ENCODE measurements around the gene SLC8B1. TPM values are rescaled to one million over a fixed set of nuclear protein-coding genes. Genes with fewer than 3 reads are reported as not detected.
A peak's percentile ranks its signal among the peaks of the same experiment; 100 is the strongest.

The SLC8B1 gene
- total and polyA plus RNA-seq, 2 of the 4 experiments (the other 2 are of a cell fraction) = 4.1 to 10.2 TPM

GRCh38 chr12:113333877-113334785 lies 778 bp downstream of the SLC8B1 start:
- TF ChIP-seq RCOR1 (IDR thresholded peaks at IDR 0.05; ENCODE audit: insufficient replicate concordance, low read length) = no peak
- no peak for TF ChIP-seq USF2 (IDR thresholded peaks at IDR 0.05; ENCODE audit: low read depth, low read length)
- no peak for TF ChIP-seq MAZ (IDR thresholded peaks at IDR 0.05; ENCODE audit: borderline replicate concordance, low read depth, low read length)
- no peak for TF ChIP-seq RAD21 (IDR thresholded peaks at IDR 0.05; ENCODE audit: low read length)
- peak overlapping the region; percentile 96 for H2AFZ ChIP-seq (replicated peaks; ENCODE audit: low read length, poor library complexity)
- ATAC-seq (ENCODE audit: low read depth) (no peak), DNase-seq (no peak)
- H3K4me2 ChIP-seq (ENCODE audit: low read depth, low read length) = peak overlapping the region; percentile 85
- 0 out of 2 replicates have a peak overlapping the region, but pooled peaks have one; percentile 8 for H2BK120ac ChIP-seq (ENCODE audit: low read depth, low read length)
- 52% methylated on average over 18 of the region's 27 CpGs; no CpG with 5 or more reads in 1 of the 2 experiments for WGBS, 2 experiments (ENCODE audit: extremely low coverage in 2 of 2, insufficient read length in 1 of 2)
- H3K27me3 ChIP-seq (ENCODE audit: control insufficient read depth, insufficient read depth, low read length) = no peaks in the 10 kb centered on the region
- H3K9me1 ChIP-seq (ENCODE audit: insufficient read depth, low read length) = 0 out of 2 replicates have a peak, but pooled peaks cover 3% of the 10 kb centered on the region
- peak overlapping the region; percentile 67 for H2AK9ac ChIP-seq (replicated peaks; ENCODE audit: low read depth, low read length, poor library complexity)
- H3K36me3 ChIP-seq (ENCODE audit: control insufficient read depth, insufficient read depth, low read length) = peaks cover 10% of the 10 kb centered on the region; the same call in 1 of the 2 replicates
- in situ Hi-C loops (cut with MboI; ENCODE audit: low sequenced_read_pairs) = no loop called here
- H4K5ac ChIP-seq (ENCODE audit: low read depth, low read length) = peak overlapping the region; percentile 21
- peak overlapping the region; percentile 78 for H3K4me3 ChIP-seq (ENCODE audit: insufficient read depth, low read depth, low read length)
- peak overlapping the region; percentile 1; the same call in 1 of the 3 replicates for H2BK15ac ChIP-seq (ENCODE audit: low read depth, low read length)
- H3K56ac ChIP-seq (ENCODE audit: extremely low read depth, insufficient read depth, low read length) = no peak overlapping the region
- H3K14ac ChIP-seq (replicated peaks; ENCODE audit: low read depth, low read length) = peak overlapping the region; percentile 50
- dilution Hi-C loops (cut with HindIII; ENCODE audit: low sequenced_read_pairs, unreplicated experiment) = no loop called here
- no peaks in the 10 kb centered on the region for H4K20me1 ChIP-seq (ENCODE audit: insufficient read depth, low read length)
- no peak overlapping the region for H2BK20ac ChIP-seq (ENCODE audit: low read depth, low read length)
- peak overlapping the region; percentile 46; the same call in 1 of the 2 replicates for H3K27ac ChIP-seq (ENCODE audit: insufficient read depth, low read length)
- H3K79me1 ChIP-seq (ENCODE audit: low read depth in 1 of 2, low read length in 2 of 2) = peaks cover 7 to 16% of the 10 kb centered on the region in 2 experiments
- no peaks in the 10 kb centered on the region for H3K9me3 ChIP-seq (ENCODE audit: control insufficient read depth, insufficient read depth, low read length)
- ChIA-PET CTCF (interaction anchor here (1.2 kb wide), 1 partner anchor 91 kb away, joined by 3 read pairs; no protein-coding TSS in a partner anchor), POLR2A (ENCODE audit: unreplicated experiment) (no interaction called here)
- H3K18ac ChIP-seq (ENCODE audit: low read depth, low read length) = no peak overlapping the region
- intact Hi-C loops (cut with micrococcal nuclease) = no loop called here
- H3K4ac ChIP-seq (ENCODE audit: low read depth, low read length) = peak overlapping the region; percentile 50; the same call in 1 of the 2 replicates
- H4K8ac ChIP-seq (ENCODE audit: low read depth in 2 of 2, low read length in 2 of 2) = peak overlapping the region; percentile 28 to 95; a peak in 3 of 4 replicates
- no TSS peak for BruUV-seq (replicated peaks)
- peak overlapping the region; percentile 77 for H3K9ac ChIP-seq (ENCODE audit: low read depth, low read length)
- no peak overlapping the region for H2BK5ac ChIP-seq (ENCODE audit: low read depth, low read length, poor library complexity, severe bottlenecking)
- peak overlapping the region; percentile 13; the same call in 1 of the 2 replicates for H4K91ac ChIP-seq (ENCODE audit: insufficient read depth, low read depth, low read length)
- H3K4me1 ChIP-seq (ENCODE audit: control insufficient read depth, insufficient read depth, low read length) = peaks cover 1% of the 10 kb centered on the region; the same call in 1 of the 2 replicates
- H2AK5ac ChIP-seq (ENCODE audit: low read depth, low read length) = peak overlapping the region; percentile 27; the same call in 1 of the 2 replicates
- 0 out of 2 replicates have a peak overlapping the region, but pooled peaks have one; percentile 36 for H3K23ac ChIP-seq (ENCODE audit: low read depth, low read length)

All from IMR-90 (cell line).